Endothelial cell of umbilical vein (primary cell): Measurements from ENCODE around the gene LCMT1. TPM values are rescaled to one million over a fixed set of nuclear protein-coding genes. Genes with fewer than 3 reads are reported as not detected.

Source experiments
- BruUV-seq: library from RNA; stranded (reverse); fragments of 400-500 nt; replicated peaks from 2 replicates; lab custom pipeline; 2021; lab: Mats Ljungman, UMichigan
- CTCF ChIA-PET: fragments of 300-600, 350-600 bp; sonication (Branson Sonifier 250); formaldehyde crosslinking; loops from one replicate; lab custom pipeline; 2021; ENCODE audit warnings: antibody characterized with exemption, inconsistent platforms; lab: Charles Lee
- POLR2A ChIA-PET: fragments of 300-600, 350-600 bp; sonication (Branson Sonifier 250); formaldehyde crosslinking; loops from one replicate; lab custom pipeline; 2021; ENCODE audit warnings: antibody characterized with exemption, inconsistent platforms; lab: Charles Lee
- DNase-seq: peaks from one replicate; pipeline ENCODE4 v3.0.0-alpha.2; 2011; ENCODE audit warnings: low read depth, low spot score
- FAIRE-seq: peaks from 2 replicates; lab custom pipeline; 2011; peaks lifted over from hg19 to GRCh38; lab: Jason Lieb, UNC
- H2AFZ ChIP-seq: 2 replicates; pipeline ENCODE4 v1.6.0; 2012; ENCODE audit warnings: low read depth, low read length, control low read depth, inconsistent platforms
- H3K27ac ChIP-seq: 2 replicates; pipeline ENCODE4 v1.5.1; 2011; ENCODE audit warnings: low read depth, mild to moderate bottlenecking, control low read depth, low read length, moderate library complexity; ENCODE audit not compliant: insufficient read depth
- H3K27me3 ChIP-seq, 2 experiments: 2 replicates each; pipeline versions ENCODE4 v1.6.0 to v1.6.1; 2011; ENCODE audit warnings: low read length in 2 of 2, mixed read lengths in 1 of 2; ENCODE audit not compliant: control insufficient read depth in 2 of 2, insufficient read depth in 2 of 2
- H3K36me3 ChIP-seq, 2 experiments: 2 replicates in 1 of 2; 3 replicates in 1 of 2; pipeline ENCODE4 v1.5.1; 2011; ENCODE audit warnings: low read length in 2 of 2, mild to moderate bottlenecking in 1 of 2, moderate library complexity in 1 of 2; ENCODE audit not compliant: control insufficient read depth in 2 of 2, insufficient read depth in 2 of 2; ENCODE audit errors: extremely low read depth in 1 of 2
- H3K4me1 ChIP-seq: 3 replicates; pipeline ENCODE4 v1.5.1; 2011; ENCODE audit warnings: mild to moderate bottlenecking, low read length; ENCODE audit not compliant: control insufficient read depth, insufficient read depth; ENCODE audit errors: extremely low read depth
- H3K4me2 ChIP-seq: 2 replicates; pipeline ENCODE4 v1.6.1; 2011; ENCODE audit warnings: low read length, control low read depth, mixed read lengths; ENCODE audit not compliant: insufficient read depth
- H3K4me3 ChIP-seq, 3 experiments: fragments of 200-600 bp in 1 of 3; sonication (generic), shearing (Covaris generic) in 1 of 3; replicated peaks in 1 of 3; 2 replicates each; pipeline ENCODE4 v1.5.1; 2011 to 2016; ENCODE audit warnings: control low read depth in 3 of 3, low read length in 3 of 3, mild to moderate bottlenecking in 2 of 3, inconsistent platforms in 1 of 3, low read depth in 1 of 3, moderate library complexity in 1 of 3; ENCODE audit not compliant: insufficient read depth in 1 of 3
- H3K79me2 ChIP-seq: 2 replicates; pipeline ENCODE4 v1.6.0; 2012; ENCODE audit warnings: low read length, inconsistent platforms; ENCODE audit not compliant: control insufficient read depth, insufficient read depth
- H3K9ac ChIP-seq: replicated peaks from 2 replicates; pipeline ENCODE3; 2011; ENCODE audit warnings: low read length, control low read depth; ENCODE audit not compliant: insufficient read depth; ENCODE audit errors: extremely low read depth
- H3K9me1 ChIP-seq: replicated peaks from 3 replicates; pipeline ENCODE4 v1.6.0; 2011; ENCODE audit warnings: mild to moderate bottlenecking, low read length; ENCODE audit not compliant: control insufficient read depth, insufficient read depth; ENCODE audit errors: extremely low read depth
- H3K9me3 ChIP-seq: replicated peaks from 2 replicates; pipeline ENCODE4 v1.5.1; 2012; ENCODE audit warnings: low read length, inconsistent platforms; ENCODE audit not compliant: control insufficient read depth, insufficient read depth
- H4K20me1 ChIP-seq: replicated peaks from 2 replicates; pipeline ENCODE3; 2011; ENCODE audit warnings: mild to moderate bottlenecking, low read length; ENCODE audit not compliant: control insufficient read depth, insufficient read depth; ENCODE audit errors: extremely low read depth
- CTCF ChIP-seq, 2 donors: IDR thresholded peaks; 1 replicate in 1 of 2; 2 replicates in 1 of 2; pipeline ENCODE4 v1.5.1; 2011; ENCODE audit warnings: low read length in 2 of 2, mild to moderate bottlenecking in 2 of 2, moderate library complexity in 2 of 2, control low read depth in 1 of 2, inconsistent platforms in 1 of 2, low read depth in 1 of 2; ENCODE audit not compliant: insufficient read depth in 1 of 2; ENCODE audit errors: extremely low read depth in 1 of 2
- EZH2 ChIP-seq: IDR thresholded peaks from 2 replicates; pipeline ENCODE4 v1.6.1; 2012; ENCODE audit warnings: borderline replicate concordance, low read depth, mild to moderate bottlenecking, moderate library complexity, low read length, inconsistent platforms; ENCODE audit not compliant: severe bottlenecking
- FOS ChIP-seq: IDR thresholded peaks from 2 replicates; pipeline ENCODE4 v1.6.1; 2011; ENCODE audit warnings: mild to moderate bottlenecking, low read length, moderate library complexity, borderline replicate concordance; ENCODE audit not compliant: insufficient read depth
- GATA2 ChIP-seq: IDR thresholded peaks from 2 replicates; pipeline ENCODE4 v1.7.0; 2011; ENCODE audit warnings: low read depth, mild to moderate bottlenecking, moderate library complexity, mixed read lengths, low read length; ENCODE audit not compliant: insufficient read length, insufficient read depth
- JUN ChIP-seq: IDR thresholded peaks from 2 replicates; pipeline ENCODE4 v1.6.1; 2011; ENCODE audit warnings: borderline replicate concordance, low read depth; ENCODE audit not compliant: insufficient read length, insufficient read depth
- MAX ChIP-seq: IDR thresholded peaks from 2 replicates; pipeline ENCODE4 v1.6.1; 2011; ENCODE audit not compliant: insufficient read depth, insufficient read length
- MYC ChIP-seq: IDR thresholded peaks from one replicate; pipeline ENCODE4 v1.6.1; 2011; ENCODE audit warnings: mild to moderate bottlenecking, low read depth, low read length
- POLR2A ChIP-seq: IDR thresholded peaks from 2 replicates; pipeline ENCODE4 v1.6.1; 2012; ENCODE audit warnings: low read depth, mild to moderate bottlenecking, control low read depth, low read length
- POLR2AphosphoS5 ChIP-seq: IDR thresholded peaks from 2 replicates; pipeline ENCODE4 v1.6.1; 2012; ENCODE audit warnings: low read depth, mild to moderate bottlenecking, control low read depth, low read length, moderate library complexity; ENCODE audit not compliant: insufficient read depth
- dilution Hi-C: fragments of 300-500 bp; cut with MboI; formaldehyde crosslinking; loops from one replicate; pipeline ENCODE4 v1.15.0; 2019; ENCODE audit warnings: low sequenced_read_pairs; ENCODE audit not compliant: extremely low pct_ligation_motif_present
- intact Hi-C: fragments of 100-400 bp; cut with micrococcal nuclease; formaldehyde crosslinking; loops from one replicate; pipeline ENCODE4 v1.10.0; 2022
- polyA plus RNA-seq, 4 experiments: library from polyadenylated mRNA; depleted of rRNA in 3 of 4; stranded (reverse) in 3 of 4; unstranded in 1 of 4; fragments of >200 nt; gene quantifications; 2 replicates each; pipeline versions ENCODE4 v1.2.1 to v1.2.3, GENCODE V29; 2011 to 2012; ENCODE audit warnings: missing spikeins in 1 of 4
- total RNA-seq: library from RNA; stranded (reverse); gene quantifications from 2 replicates; pipeline ENCODE4 v1.2.3, GENCODE V29; 2021

LCMT1 gene
- total and polyA plus RNA-seq, 2 donors (not counting 3 experiments of a cell fraction or from before 2014, with no cell fraction given), result 23.5 to 36.2 TPM

- CTCF ChIA-PET, result interaction anchor here (1.7 kb wide), 1 partner anchor 91 kb away, joined by 5 read pairs; no protein-coding TSS in a partner anchor
- intact Hi-C loops, result loop anchor here (10.0 kb wide), 1 partner anchor 53 kb away; no protein-coding TSS in a partner anchor
- no peaks in the 10 kb centered on the region for H3K9me1 ChIP-seq
- POLR2A ChIA-PET, result no interaction called here
- H3K27me3 ChIP-seq, result peaks cover 0 to 1% of the 10 kb centered on the region in 2 experiments
- no peak overlapping the region for H2AFZ ChIP-seq
- H3K4me1 ChIP-seq, result no peaks in the 10 kb centered on the region
- no peaks in the 10 kb centered on the region for H3K9me3 ChIP-seq
- no peak overlapping the region for H3K4me2 ChIP-seq
- FAIRE-seq (no peak), DNase-seq (no peak)
- no peaks in the 10 kb centered on the region for H4K20me1 ChIP-seq
- H3K4me3 ChIP-seq, result no peak overlapping the region
- no TSS peak for BruUV-seq
- no peak overlapping the region for H3K9ac ChIP-seq
- no peak overlapping the region for H3K27ac ChIP-seq
- no peak for TF ChIP-seq POLR2A
- TF ChIP-seq MYC, result no peak
- TF ChIP-seq MAX, result no peak
- dilution Hi-C loops, result no loop called here
- no peaks in the 10 kb centered on the region for H3K36me3 ChIP-seq
- no peaks in the 10 kb centered on the region for H3K79me2 ChIP-seq
These were observed 106.4 kb downstream of the LCMT1 start for GRCh38 chr16:25217921-25218320.

DNA sequence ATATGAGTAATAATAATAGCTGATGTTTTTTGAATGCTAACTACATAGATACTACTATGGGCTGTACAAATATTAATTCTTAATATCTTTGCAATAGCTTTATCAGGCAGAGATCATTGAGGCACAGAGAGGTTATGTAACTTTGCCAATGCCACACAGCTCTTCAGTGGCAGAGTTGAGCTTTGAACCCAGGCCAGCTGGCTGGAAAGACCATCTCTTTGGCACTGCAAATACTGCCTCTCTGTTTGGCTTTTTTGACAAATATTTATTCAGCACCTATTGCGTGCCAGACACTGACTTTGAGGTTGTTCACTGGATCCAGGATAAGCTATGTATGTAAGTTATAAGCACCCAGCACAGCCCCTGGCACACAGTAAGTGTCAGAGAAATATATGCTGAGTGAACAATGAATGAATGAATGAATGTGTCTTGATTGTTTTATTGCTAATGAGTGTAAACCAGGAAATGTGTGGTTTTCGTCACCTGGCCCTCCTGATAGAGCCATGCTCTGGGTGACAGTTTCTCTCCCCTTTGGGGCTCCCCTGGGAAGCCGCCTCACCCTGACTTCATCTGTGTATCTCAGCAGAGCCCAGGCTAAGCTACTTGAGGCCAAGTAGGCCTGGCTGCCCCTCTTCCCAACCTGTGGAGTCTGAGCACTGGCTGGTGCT lies 107.7 kb downstream of the LCMT1 start:
- no TSS peak for BruUV-seq
- Histone ChIP-seq H3K36me3 (no peaks in the 10 kb centered on the region), H4K20me1 (no peaks in the 10 kb centered on the region), H3K4me1 (no peaks in the 10 kb centered on the region), H2AFZ (no peak overlapping the region), H3K27me3 (no peaks in the 10 kb centered on the region), H3K4me2 (no peak overlapping the region), H3K79me2 (no peaks in the 10 kb centered on the region), H3K9me1 (no peaks in the 10 kb centered on the region), H3K9ac (no peak overlapping the region), H3K27ac (no peak overlapping the region), H3K4me3 (no peak overlapping the region), H3K9me3 (no peaks in the 10 kb centered on the region)
- ChIA-PET POLR2A (interaction anchor here (0.6 kb wide), 1 partner anchor 119 kb away, joined by 4 read pairs; no protein-coding TSS in a partner anchor), CTCF (interaction anchor here (0.6 to 6.1 kb wide), 5 partner anchors 11 to 1891 kb away, joined by 3 to 31 read pairs (median 5); no protein-coding TSS in a partner anchor)
- dilution Hi-C loops, result no loop called here
- no peak for DNase-seq
- intact Hi-C loops, result loop anchor here (10.0 kb wide), 1 partner anchor 54 kb away; no protein-coding TSS in a partner anchor
- TF ChIP-seq EZH2 (no peak), GATA2 (no peak), CTCF (IDR thresholded peaks at IDR 0.05; ENCODE audit: extremely low read depth in 1 of 2, insufficient read depth in 1 of 2, low read depth in 1 of 2, low read length in 2 of 2) (no peak), FOS (no peak), POLR2AphosphoS5 (no peak), MYC (no peak), JUN (no peak), POLR2A (no peak), MAX (no peak)
- FAIRE-seq, result no peak
